K562 (cell line): ENCODE results near the gene ARHGEF12. TPM values are rescaled to one million over a fixed set of nuclear protein-coding genes. Genes with fewer than 3 reads are reported as not detected.

ENCODE experiments used
- CBX5 ChIP-seq: IDR thresholded peaks from 2 replicates; pipeline ENCODE4 v1.6.1; 2014; ENCODE audit warnings: low read depth, borderline replicate concordance
- FOSL1 ChIP-seq: fragments of 200-800 bp; sonication (Bioruptor generic); conservative IDR thresholded peaks from 2 replicates; pipeline ENCODE4 v1.6.1; 2016; ENCODE audit warnings: missing genetic modification characterization, missing compliant biosample characterization
- FOXJ2 ChIP-seq: fragments of 200-800 bp; sonication (Bioruptor generic); IDR thresholded peaks from 2 replicates; pipeline ENCODE4 v1.6.1; 2016; ENCODE audit warnings: missing genetic modification characterization, missing compliant biosample characterization
- HDAC6 ChIP-seq: IDR thresholded peaks from 2 replicates; pipeline ENCODE4 v1.6.1; 2012; ENCODE audit warnings: low read depth, mild to moderate bottlenecking, control low read depth, inconsistent platforms, low read length, moderate library complexity
- MNT ChIP-seq, 2 experiments: fragments of 450-650 bp; conservative IDR thresholded peaks; 2 replicates each; pipeline ENCODE4 v1.6.1; 2017; ENCODE audit warnings: mild to moderate bottlenecking in 2 of 2, moderate library complexity in 2 of 2
- RERE ChIP-seq: sonication (generic); formaldehyde crosslinking; IDR thresholded peaks from 2 replicates; pipeline ENCODE4 v1.8.0; 2023; ENCODE audit warnings: missing genetic modification reagents, mild to moderate bottlenecking, borderline replicate concordance
- ZEB2 ChIP-seq: fragments of 450-650 bp; IDR thresholded peaks from 2 replicates; pipeline ENCODE4 v1.6.1; 2016
- ZNF318 ChIP-seq, 2 experiments: fragments of 450-650 bp; IDR thresholded peaks; 2 replicates each; pipeline ENCODE4 v1.6.1; 2016; ENCODE audit warnings: mild to moderate bottlenecking in 2 of 2, borderline replicate concordance in 1 of 2, low read depth in 1 of 2, moderate library complexity in 1 of 2
- ZNF41 ChIP-seq: fragments of 250-450 bp; sonication (Bioruptor Pico); conservative IDR thresholded peaks from 2 replicates; pipeline ENCODE4 v1.4.0; 2020; ENCODE audit warnings: mild to moderate bottlenecking
- polyA plus RNA-seq, 8 experiments: library from polyadenylated mRNA; depleted of rRNA in 4 of 8; stranded (reverse) in 5 of 8; unstranded in 3 of 8; fragments of >200 nt; fragmentation: Nextera tagmentation in 2 of 8; fragmentation: Illumina TruSeq in 1 of 8; extraction: Ambion mirVana in 2 of 8; extraction: Trizol in 1 of 8; gene quantifications; 2 replicates each; pipeline versions ENCODE4 v1.2.1 to v1.2.3, GENCODE V29; 2011 to 2014; ENCODE audit warnings: inconsistent platforms in 1 of 8, missing spikeins in 1 of 8
- total RNA-seq, 7 experiments: library from RNA; depleted of rRNA in 6 of 7; stranded (reverse); fragments of >200 nt in 6 of 7; fragmentation: Illumina TruSeq in 2 of 7; extraction: Trizol in 2 of 7; gene quantifications; 2 replicates each; pipeline versions ENCODE4 v1.2.1 to v1.2.3, GENCODE V29; 2011 to 2021; ENCODE audit warnings: low replicate concordance in 1 of 7

ARHGEF12 gene
- total and polyA plus RNA-seq, 9 of the 15 experiments (the other 6 are each of a cell fraction or from before 2014, with no cell fraction given), result 3.5 to 51.7 (median 29.5) TPM

- TF ChIP-seq ZNF318 (IDR thresholded peaks at IDR 0.05; ENCODE audit: borderline replicate concordance in 1 of 2, low read depth in 1 of 2) (no peak), CBX5 (no peak), ZEB2 (no peak), RERE (CRISPR knock-in tag) (no peak), MNT (conservative IDR thresholded peaks at IDR 0.05) (no peak), FOXJ2 (tag) (no peak), HDAC6 (no peak), FOSL1 (tag) (no peak), ZNF41 (CRISPR knock-in tag) (no peak)
Observed at GRCh38 chr11:120388261-120388660, 52.0 kb downstream of the ARHGEF12 start (continued).
